Measurements from ENCODE around the gene GALNT12. TPM values are rescaled to one million over a fixed set of nuclear protein-coding genes. Genes with fewer than 3 reads are reported as not detected.

Gene GALNT12
- total RNA-seq, 1 experiment from 2014 or later: 31.2 TPM

DNA sequence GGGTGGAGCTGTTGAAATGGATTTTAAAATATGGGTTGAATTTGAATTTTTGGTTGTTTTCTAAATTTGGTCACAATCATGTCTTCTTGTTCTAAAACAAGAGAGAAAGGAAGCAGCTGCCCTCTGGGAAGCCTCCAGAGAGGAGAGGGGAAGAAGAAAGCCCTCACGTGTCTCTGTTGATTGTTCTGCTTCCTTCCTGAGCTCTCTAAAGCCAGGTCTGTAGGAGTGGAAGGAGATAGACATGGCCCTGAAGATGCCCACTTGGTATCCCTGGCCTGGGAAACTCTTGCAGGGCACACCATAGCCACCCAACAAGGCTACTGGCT, 59.6 kb downstream of the GALNT12 start:
- CTCF ChIA-PET: no interaction called here
- Histone ChIP-seq H2AFZ (ENCODE audit: low read depth, low read length, poor library complexity, severe bottlenecking) (no peak overlapping the region), H3K27ac (ENCODE audit: low read depth, low read length) (no peak overlapping the region)

GRCh38 chr9:98867429-98868168, 60.1 kb downstream of the GALNT12 start:
- H2AFZ ChIP-seq (ENCODE audit: low read depth, low read length, poor library complexity, severe bottlenecking): no peak overlapping the region
- H3K9me2 ChIP-seq (ENCODE audit: insufficient read depth): no peaks in the 10 kb centered on the region; the same call in 1 of the 2 replicates
- no peak overlapping the region for H3K27ac ChIP-seq (ENCODE audit: low read depth, low read length)
- H3K9me3 ChIP-seq (ENCODE audit: control insufficient read depth in 1 of 2, insufficient read depth in 1 of 2, low read depth in 1 of 2, low read length in 2 of 2): no peaks in the 10 kb centered on the region
- H3K27me3 ChIP-seq (ENCODE audit: insufficient read depth, low read length): no peaks in the 10 kb centered on the region
- no peaks in the 10 kb centered on the region for H3K4me1 ChIP-seq (ENCODE audit: control insufficient read depth in 1 of 2, insufficient read depth in 2 of 2, low read length in 2 of 2)
- no TSS peak for BruUV-seq (replicated peaks)
- no peak for DNase-seq (ENCODE audit: low read depth, low spot score)
- no peak overlapping the region for H3K4me3 ChIP-seq (replicated peaks in 1 of 2; ENCODE audit: low read depth in 1 of 2, low read length in 2 of 2)
- ChIA-PET POLR2A (interaction anchor here (1.0 kb wide), 2 partner anchors 19 to 43 kb away, joined by 3 read pairs; no protein-coding TSS in a partner anchor), CTCF (no interaction called here), RAD21 (ENCODE audit: low non-redundant PET in 1 of 2, low total read pairs in 2 of 2, uncharacterized antibody in 2 of 2, unreplicated experiment in 2 of 2) (no interaction called here)
- no peak overlapping the region for H3K4me2 ChIP-seq (ENCODE audit: low read length)
- H3K36me3 ChIP-seq (ENCODE audit: control insufficient read depth in 1 of 2, insufficient read depth in 2 of 2, low read length in 2 of 2): no peaks in the 10 kb centered on the region
- H3K9ac ChIP-seq (ENCODE audit: low read length): no peak overlapping the region
- no peak for ATAC-seq
- intact Hi-C loops (cut with micrococcal nuclease): no loop called here
- H3K79me2 ChIP-seq (ENCODE audit: insufficient read depth, low read length): no peaks in the 10 kb centered on the region
- H4K20me1 ChIP-seq (ENCODE audit: insufficient read depth): no peaks in the 10 kb centered on the region
- peak; percentile 32; the same call in 1 of the 2 replicates for TF ChIP-seq CBX3 (IDR thresholded peaks at IDR 0.05; ENCODE audit: low read depth)
- no peak for TF ChIP-seq SRF (IDR thresholded peaks at IDR 0.05; ENCODE audit: low read depth)
- TF ChIP-seq EZH2 (IDR thresholded peaks at IDR 0.05): no peak
- TF ChIP-seq ELF1 (IDR thresholded peaks at IDR 0.05; ENCODE audit: borderline replicate concordance, low read depth): no peak
- TF ChIP-seq TCF7L2 (IDR thresholded peaks at IDR 0.05; ENCODE audit: borderline replicate concordance, extremely low read depth, insufficient read depth, insufficient read length): peak; percentile 62
- no peak for TF ChIP-seq CTCF (IDR thresholded peaks at IDR 0.05 in 2 of 3, conservative IDR thresholded peaks at IDR 0.05 in 1 of 3; ENCODE audit: borderline replicate concordance in 1 of 3, insufficient read depth in 1 of 3, low read depth in 2 of 3, low read length in 2 of 3)
- no peak for TF ChIP-seq ZFX (IDR thresholded peaks at IDR 0.05)
- no peak for TF ChIP-seq EZH2phosphoT487 (IDR thresholded peaks at IDR 0.05; ENCODE audit: borderline replicate concordance)
- TF ChIP-seq SIN3A (IDR thresholded peaks at IDR 0.05; ENCODE audit: low read depth): no peak
- TF ChIP-seq, protein P1, sequence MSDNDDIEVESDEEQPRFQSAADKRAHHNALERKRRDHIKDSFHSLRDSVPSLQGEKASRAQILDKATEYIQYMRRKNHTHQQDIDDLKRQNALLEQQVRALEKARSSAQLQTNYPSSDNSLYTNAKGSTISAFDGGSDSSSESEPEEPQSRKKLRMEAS (IDR thresholded peaks at IDR 0.05): peak; percentile 38; the same call in 1 of the 2 replicates
- no peak for TF ChIP-seq JUND (IDR thresholded peaks at IDR 0.05)
- peak; percentile 92 for TF ChIP-seq CEBPB (IDR thresholded peaks at IDR 0.05; ENCODE audit: low read depth)
- TF ChIP-seq EGR1 (IDR thresholded peaks at IDR 0.05; ENCODE audit: low read depth): no peak
- TF ChIP-seq POLR2AphosphoS5 (IDR thresholded peaks at IDR 0.05; ENCODE audit: low read depth, low read length): peak; percentile 45; the same call in 1 of the 2 replicates
- TF ChIP-seq SP1 (IDR thresholded peaks at IDR 0.05; ENCODE audit: low read depth): 0 out of 2 replicates have a peak, but pooled peaks have one; percentile 13
- no peak for TF ChIP-seq FOSL1 (IDR thresholded peaks at IDR 0.05; ENCODE audit: low read depth)
- no peak for TF ChIP-seq ZNF274 (IDR thresholded peaks at IDR 0.05; ENCODE audit: low read depth, low read length)
- no peak for TF ChIP-seq YY1 (IDR thresholded peaks at IDR 0.05; ENCODE audit: extremely low read depth, insufficient replicate concordance, low read depth, low read length)

More for the DNA sequence above, 59.6 kb downstream of the GALNT12 start:
- H3K9ac ChIP-seq (ENCODE audit: low read length): no peak overlapping the region
- no peak overlapping the region for H3K4me2 ChIP-seq (ENCODE audit: low read length)
- ChIA-PET POLR2A (interaction anchor here (1.0 kb wide), 1 partner anchor 18 kb away, joined by 3 read pairs; no protein-coding TSS in a partner anchor), RAD21 (ENCODE audit: low non-redundant PET in 1 of 2, low total read pairs in 2 of 2, uncharacterized antibody in 2 of 2, unreplicated experiment in 2 of 2) (no interaction called here)
- intact Hi-C loops (cut with micrococcal nuclease): no loop called here
- no peak for ATAC-seq
- no peaks in the 10 kb centered on the region for H3K27me3 ChIP-seq (ENCODE audit: insufficient read depth, low read length)
- no peaks in the 10 kb centered on the region for H3K9me3 ChIP-seq (ENCODE audit: control insufficient read depth in 1 of 2, insufficient read depth in 1 of 2, low read depth in 1 of 2, low read length in 2 of 2)
- no peak for DNase-seq (ENCODE audit: low read depth, low spot score)
- H4K20me1 ChIP-seq (ENCODE audit: insufficient read depth): no peaks in the 10 kb centered on the region
- no peaks in the 10 kb centered on the region for H3K36me3 ChIP-seq (ENCODE audit: control insufficient read depth in 1 of 2, insufficient read depth in 2 of 2, low read length in 2 of 2)
- H3K79me2 ChIP-seq (ENCODE audit: insufficient read depth, low read length): no peaks in the 10 kb centered on the region
- H3K4me1 ChIP-seq (ENCODE audit: control insufficient read depth in 1 of 2, insufficient read depth in 2 of 2, low read length in 2 of 2): peaks cover 0 to 3% of the 10 kb centered on the region in 2 experiments; a peak in 1 of 4 replicates
- BruUV-seq (replicated peaks): no TSS peak
- TF ChIP-seq, protein P1 (IDR thresholded peaks at IDR 0.05): no peak
- no peaks in the 10 kb centered on the region; the same call in 1 of the 2 replicates for H3K9me2 ChIP-seq (ENCODE audit: insufficient read depth)
- H3K4me3 ChIP-seq (replicated peaks in 1 of 2; ENCODE audit: low read depth in 1 of 2, low read length in 2 of 2): no peak overlapping the region
